Dermis microvascular lymphatic vessel endothelial cell (primary cell): ENCODE measurements around the gene KLF5. TPM values are rescaled to one million over a fixed set of nuclear protein-coding genes. Genes with fewer than 3 reads are reported as not detected.
A peak's percentile ranks its signal among the peaks of the same experiment; 100 is the strongest.
"Not testable (repeated sequence)": the region's sequence is repeated elsewhere in the genome, so short reads cannot be mapped to it uniquely, and the experiment has no call there.

ENCODE experiments used
- DNase-seq, 2 donors: peaks; one replicate each; pipeline versions ENCODE4 v3.0.0 to v3.0.0-alpha.2; 2010; ENCODE audit warnings: low read depth in 2 of 2
- total RNA-seq: library from RNA; depleted of rRNA; stranded (reverse); fragments of >200 nt; gene quantifications from 2 replicates; pipeline ENCODE4 v1.2.1, GENCODE V29; 2014

KLF5 gene
- total RNA-seq = 0.89 and 1.0 TPM in 2 replicates

DNA sequence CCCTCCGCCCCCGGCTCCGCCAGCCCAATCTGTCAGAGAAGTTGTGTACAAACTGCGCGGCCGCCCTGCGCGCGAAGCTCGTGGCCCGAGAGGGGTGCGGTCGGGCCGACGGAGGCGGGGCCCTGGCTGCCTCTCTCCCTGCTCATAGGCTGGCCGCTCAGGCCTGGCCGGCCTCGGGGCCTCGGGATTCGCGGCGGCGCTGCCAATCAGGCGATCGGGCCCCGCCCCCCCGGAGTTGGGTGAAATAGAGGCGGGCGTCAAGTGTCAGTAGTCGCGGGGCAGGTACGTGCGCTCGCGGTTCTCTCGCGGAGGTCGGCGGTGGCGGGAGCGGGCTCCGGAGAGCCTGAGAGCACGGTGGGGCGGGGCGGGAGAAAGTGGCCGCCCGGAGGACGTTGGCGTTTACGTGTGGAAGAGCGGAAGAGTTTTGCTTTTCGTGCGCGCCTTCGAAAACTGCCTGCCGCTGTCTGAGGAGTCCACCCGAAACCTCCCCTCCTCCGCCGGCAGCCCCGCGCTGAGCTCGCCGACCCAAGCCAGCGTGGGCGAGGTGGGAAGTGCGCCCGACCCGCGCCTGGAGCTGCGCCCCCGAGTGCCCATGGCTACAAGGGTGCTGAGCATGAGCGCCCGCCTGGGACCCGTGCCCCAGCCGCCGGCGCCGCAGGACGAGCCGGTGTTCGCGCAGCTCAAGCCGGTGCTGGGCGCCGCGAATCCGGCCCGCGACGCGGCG lies at the start of gene KLF5:
Gene KLF5 (plus strand): TSS at position 270 of the 724 bp plus-strand sequence. CDS start 323 bp downstream, at position 593.
- DNase-seq = peak; percentile 83 to 95

DNA sequence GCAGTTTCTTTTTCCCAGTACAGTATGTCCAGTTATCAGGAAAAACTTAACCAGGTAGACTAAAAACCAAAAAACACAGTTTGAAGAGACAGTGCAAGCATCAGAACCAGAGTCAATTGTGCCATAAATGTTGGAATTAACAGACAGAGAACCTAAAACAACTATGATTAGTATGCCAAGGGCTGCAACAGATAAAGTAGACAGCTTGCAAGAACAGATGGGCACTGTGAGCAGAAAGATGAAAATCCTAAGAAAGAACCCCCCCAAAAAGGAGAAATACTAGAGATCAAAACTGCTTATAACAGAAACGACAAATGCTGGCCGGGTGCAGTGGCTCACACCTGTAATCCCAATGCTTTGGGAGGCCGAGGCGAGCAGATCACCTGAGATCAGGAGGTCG lies 47.1 kb upstream of the KLF5 start:
- DNase-seq = no peak

DNA sequence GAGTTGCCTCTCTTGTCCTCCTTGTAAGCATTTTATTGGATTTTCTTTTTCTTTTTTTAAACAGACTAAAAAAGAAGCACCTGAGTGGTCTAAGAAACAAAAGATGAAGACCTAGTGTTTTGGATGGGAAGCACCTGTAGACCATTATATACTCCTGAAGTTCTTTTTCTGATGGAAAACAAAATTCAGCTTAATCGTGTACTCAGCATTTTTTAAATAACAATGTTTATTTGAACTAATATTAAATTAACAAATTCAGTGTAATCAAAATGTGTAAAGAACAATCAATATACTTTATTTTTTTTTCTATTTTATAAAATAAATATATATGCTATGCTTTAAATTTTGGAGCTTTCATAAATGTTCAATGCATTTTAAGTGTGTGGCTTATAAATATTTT lies 43.0 kb upstream of the KLF5 start:
- DNase-seq = no peak

DNA sequence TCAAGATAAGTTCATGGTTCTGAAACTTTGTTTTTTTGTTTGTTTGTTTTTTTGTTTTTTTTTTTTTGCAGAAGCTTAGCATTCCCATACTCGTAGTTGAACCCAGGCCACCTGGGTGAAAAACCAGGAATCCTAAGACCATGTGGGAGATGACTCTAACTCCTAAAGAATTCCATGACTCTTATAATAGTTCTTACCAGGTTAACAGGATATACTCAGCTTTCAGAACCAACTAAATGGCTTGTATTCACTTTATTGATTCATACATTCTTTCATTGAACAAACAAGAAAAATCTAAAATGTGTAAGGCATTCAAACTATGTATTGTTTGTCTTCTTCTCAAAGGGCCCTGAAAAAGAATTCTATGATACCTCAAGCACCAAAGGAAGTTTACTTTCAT lies 40.5 kb upstream of the KLF5 start:
- DNase-seq = no peak

DNA sequence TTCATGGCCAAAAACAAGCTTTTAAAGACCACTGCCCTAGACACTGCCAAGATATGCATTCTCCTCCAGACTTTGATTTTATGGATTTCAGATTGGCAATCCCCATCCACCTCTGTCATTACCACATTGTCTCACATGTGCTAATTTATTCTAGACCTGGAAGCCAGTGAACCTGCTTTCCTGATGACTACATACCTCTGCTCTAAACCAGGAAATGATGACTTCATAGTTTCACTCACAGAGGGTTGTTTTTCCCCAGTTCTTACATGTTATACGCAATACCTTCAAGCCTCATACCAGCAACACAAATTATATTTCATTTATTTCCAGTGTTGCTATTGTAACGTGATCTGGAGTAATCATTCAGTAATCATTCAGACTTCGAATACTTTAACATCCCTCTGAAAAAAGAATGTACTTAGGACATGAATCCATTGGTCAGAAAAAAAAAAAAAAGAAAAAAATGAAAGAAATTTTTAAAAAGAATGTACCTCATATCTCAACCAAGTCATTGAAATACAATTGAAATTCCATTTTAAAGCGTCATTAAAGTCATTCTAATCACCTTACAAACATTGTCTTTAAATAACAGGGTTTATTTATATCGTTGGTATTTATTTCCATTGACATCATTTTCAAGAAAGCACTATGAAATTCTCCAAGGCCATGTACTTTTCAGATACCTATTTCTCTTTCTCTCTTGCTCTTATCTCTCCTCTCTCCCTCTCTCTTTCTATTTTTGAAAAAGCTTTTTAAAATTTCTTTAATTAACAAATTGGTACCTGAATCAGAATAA lies 33.4 kb upstream of the KLF5 start:
- DNase-seq = peak; percentile 36 to 53

DNA sequence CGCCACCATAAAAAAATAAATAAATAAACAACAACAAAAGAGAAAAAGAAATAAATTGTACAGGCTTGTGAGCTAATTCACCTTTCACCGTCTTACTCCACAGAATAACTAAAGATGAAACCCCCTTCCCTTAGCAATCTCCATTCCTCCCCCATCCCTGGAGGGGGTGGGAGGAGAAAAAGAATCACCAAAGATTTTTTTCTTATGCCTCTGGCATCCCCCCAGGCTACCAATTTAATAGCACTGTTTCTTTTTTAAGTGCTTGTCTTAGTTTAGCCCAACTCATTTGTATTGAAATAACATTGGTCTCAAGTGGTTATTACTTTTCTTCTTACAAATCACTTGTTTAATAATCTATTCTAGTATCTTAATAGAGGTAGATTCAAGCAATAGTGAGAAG lies 23.9 kb upstream of the KLF5 start:
- DNase-seq = no peak

DNA sequence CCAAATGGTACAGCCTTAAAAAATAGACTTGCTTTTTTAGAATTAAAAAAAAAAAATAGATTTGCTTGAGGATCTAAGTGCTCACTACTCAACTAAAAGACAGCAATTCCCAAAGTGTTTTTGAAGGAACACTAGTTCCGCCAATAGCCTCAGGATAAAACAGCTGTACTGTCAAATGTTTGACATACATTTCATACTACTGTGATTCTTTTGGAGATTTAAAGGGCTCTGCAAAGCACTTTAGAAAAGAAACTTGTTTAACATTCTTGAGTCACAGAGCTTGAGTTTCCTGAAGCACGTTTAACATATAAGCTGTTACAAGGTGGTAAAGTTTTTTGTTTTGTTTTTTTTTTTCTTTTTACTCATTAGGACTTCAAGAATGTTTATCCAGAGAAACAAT lies 23.1 kb upstream of the KLF5 start:
- DNase-seq = no peak

DNA sequence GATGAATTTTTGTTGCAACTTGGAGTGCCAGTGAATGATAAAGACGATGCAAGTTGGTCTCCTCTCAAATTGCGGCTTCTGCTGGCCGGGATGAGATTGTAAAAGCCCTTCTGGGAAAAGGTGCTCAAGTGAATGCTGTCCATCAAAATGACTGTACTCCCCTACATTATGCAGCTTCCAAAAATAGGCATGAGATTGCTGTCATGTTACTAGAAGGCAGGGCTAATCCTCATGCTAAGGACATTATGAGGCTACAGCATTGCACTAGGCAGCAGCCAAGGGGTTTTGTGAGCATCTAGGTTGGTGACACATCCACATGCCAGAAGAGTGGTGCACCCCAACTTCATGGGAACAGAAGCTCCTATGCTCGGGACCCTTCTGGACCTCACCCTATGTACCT lies 22.2 kb upstream of the KLF5 start:
- DNase-seq = no peak

DNA sequence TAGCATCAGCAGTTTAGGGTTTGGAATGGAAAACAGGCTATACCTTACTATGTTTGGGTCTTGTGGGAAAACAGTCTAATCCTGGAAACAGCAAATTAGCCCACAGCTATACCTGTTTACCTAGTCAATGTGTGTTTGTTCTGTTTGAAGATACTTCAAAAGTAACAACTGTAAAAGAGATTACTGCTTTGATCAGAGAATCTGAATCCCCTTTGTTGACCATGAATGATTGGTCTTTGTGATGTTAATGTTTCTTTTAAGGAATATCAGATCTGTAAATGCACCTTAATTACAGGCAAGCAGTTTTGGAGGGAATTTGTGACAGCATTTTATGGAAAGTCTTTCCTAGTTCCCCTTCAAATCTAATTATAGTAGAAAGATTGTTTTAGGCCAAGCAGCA lies 20.7 kb upstream of the KLF5 start:
- DNase-seq = no peak

DNA sequence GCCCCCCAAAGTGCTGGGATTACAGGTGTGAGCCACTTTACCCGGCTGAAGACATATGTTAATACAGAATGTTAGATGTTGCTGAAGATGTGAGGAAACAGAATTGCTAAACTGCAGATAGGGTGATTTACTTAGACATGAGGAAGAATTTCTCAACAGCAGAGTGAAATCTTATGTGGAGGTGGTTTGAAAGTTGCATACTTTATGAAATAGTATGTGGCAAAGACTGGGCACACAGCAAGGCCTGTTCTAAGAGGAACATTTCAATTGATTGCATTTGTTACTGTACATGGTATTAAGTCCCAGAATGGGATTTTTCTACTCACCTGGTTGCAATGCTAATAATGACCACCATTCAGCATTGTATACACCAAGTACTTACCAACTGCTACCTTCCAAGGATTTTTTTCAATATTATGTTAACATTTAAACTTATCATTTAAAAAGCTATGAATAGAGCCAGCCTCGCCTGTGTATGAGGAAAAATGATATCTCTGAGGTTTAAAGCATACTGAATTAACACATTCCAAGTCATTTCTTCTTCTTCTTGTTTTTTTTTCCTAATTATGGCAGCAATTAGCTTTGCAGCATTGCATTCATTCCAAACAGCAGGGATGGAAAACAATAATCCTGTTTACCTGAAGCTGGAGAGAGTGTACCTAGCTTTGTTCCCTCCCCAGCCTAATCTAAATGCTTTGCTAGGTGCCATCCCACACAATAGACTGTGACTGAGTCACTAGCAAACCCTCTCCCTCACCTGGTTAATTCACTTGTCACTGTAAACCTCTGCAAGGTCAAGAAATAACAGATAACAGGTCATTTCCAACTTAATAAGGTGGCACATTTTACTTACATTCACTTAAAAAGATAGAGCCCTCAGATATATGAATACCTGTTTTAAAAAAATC lies 19.4 kb upstream of the KLF5 start:
- no peak for DNase-seq

DNA sequence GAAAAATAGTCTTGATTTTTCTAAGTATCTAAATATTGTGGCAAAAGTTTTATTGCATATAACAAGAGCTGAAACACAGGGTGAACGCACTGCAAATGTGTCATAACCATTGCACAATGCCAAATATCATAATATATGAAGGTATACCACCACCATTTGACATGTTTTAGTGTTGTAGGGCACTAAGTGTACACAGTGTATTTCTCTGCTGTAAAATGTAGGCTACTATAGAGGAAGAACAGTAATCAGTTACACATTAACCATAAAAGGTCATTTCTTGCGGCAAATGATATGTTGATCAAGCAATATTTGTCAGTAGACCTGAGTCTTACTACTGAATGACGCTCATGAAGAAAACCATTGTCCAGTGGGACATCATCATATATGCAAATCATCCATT lies 18.3 kb upstream of the KLF5 start:
- no peak for DNase-seq

DNA sequence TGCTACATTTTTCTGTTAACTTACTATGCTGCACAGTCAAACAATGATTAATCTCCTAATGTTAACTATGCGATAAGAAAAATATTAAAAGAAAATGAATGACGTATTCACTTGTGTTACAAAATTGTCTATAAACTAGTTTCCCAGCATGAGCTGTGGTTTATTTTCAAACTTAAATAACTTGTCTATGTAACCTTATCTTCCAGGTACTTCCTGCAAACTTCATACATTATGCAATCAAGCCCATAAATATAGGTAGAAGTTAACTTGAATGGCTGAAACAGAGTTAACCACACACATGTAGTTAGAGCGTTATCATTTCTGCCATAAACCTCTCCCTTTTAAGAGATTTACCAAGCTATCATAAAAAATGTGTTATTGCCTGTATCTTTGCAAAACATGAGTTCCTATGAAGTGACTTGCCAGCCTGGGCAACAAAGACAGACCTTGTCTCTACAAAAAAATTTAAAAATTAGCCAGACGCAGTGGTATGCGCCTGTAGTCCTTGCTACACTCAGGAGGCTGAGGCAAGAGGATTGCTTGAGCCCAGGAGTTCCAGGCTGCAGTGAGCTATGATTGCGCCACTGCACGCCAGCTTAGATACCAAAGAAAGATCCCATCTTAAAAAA lies 17.7 kb upstream of the KLF5 start:
- DNase-seq = no peak

DNA sequence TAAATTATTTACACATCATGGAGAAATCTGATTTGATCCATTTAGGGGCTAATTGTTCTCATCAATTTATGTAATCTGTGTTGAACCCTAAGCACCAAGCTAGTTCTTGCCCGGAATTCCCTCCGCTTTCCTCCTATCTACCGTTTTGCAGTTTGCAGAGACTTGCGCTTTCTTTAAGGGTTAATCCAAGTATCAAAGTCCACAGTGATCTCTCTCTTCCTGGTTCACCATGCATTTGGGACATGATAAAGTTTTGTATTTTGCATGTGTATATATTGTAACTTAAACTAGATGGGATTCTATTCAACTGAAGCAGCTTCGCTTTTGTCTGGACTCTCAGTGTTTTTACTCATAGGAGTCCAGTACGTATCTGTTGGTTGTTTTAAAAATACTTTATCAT lies 13.8 kb upstream of the KLF5 start:
- no peak for DNase-seq

DNA sequence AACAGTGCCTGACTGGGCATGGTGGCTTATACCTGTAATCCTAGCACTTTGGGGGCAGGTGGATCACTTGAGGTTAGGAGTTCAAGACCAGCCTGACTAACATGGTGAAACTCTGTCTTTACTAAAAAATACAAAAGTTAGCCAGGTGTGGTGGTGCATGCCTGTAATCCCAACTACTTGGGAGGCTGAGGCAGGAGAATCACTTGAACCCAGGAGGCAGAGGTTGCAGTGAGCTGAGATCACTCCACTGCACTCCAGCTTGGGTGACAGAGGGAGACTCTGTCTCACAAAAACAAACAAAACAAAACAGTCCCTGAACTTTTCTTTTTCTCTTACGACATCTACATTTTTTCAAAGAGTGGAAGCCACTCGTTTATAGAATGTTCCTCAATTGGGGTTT lies 10.2 kb upstream of the KLF5 start:
- DNase-seq = not testable (repeated sequence)

DNA sequence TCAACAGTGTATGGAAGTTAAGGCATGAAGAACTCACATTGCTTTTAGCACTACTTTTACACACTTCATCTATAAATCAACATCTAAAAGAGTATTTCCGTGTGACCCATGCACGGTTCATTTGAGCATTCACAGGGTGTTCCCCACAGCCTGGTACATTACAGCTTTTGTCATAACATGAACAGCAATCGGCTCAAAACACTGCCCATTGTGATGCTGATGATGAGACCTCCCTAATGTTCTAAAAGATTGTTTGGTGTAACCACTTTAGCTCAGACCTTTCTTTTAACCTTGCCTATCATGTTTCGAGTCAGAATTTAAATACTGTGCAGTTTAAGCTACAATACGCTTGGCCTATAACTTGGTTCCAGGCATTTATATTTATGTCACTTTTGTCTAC lies 4.1 kb upstream of the KLF5 start:
- DNase-seq = no peak

DNA sequence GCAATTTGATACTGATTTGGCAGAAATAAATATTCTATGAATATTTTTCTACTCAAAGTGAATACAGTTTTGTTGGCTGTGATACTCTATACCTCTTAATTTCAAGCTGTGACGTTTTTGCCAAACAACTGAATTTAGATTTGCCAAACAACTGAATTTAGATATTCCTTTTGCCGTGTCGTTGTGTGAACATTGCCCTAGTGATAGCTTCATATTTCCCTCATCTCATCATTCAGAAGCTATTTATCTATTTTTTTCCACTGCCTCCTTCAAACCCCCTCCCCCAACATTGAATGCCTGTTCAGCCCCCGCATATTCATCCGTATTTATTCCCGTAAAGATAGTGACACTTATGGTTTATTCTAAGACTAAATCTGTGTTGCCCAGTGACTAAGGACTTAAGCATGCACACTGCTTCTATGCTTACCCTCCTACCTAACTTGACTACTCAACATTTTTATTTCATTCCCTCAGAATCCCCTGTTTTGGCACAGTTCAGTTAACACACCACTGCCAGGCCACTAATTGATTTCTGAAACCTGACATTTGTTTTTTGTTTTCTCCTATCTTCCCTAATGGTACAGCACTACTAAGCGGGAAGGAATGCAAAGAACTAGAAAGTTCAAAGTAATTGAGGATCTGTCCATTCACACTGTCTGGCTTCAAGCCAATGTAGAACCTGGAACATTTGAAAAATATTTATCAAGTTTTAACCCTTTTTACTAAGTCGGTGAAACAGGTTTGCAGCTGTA lies 2.8 kb upstream of the KLF5 start:
- peak in 1 of 2 donors; percentile 57 for DNase-seq

DNA sequence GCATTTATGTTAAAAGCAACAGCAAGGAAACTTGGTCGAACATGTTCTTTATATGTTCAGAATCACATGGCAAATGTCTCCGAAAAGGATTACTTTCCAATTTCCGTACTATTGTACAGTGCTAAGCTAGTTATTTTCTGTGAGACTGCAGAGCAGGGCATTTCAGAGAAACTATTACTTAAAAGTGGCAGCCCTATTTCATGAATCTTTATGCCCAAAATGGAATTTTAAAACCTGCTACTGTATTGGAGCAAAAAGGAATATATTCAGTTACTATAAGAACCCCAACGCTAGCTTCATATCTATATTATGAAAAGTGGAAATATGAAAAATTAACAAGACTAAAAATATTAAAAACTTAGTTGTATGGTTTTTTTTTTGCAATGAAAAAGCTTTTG lies 2.2 kb upstream of the KLF5 start:
- no peak for DNase-seq

DNA sequence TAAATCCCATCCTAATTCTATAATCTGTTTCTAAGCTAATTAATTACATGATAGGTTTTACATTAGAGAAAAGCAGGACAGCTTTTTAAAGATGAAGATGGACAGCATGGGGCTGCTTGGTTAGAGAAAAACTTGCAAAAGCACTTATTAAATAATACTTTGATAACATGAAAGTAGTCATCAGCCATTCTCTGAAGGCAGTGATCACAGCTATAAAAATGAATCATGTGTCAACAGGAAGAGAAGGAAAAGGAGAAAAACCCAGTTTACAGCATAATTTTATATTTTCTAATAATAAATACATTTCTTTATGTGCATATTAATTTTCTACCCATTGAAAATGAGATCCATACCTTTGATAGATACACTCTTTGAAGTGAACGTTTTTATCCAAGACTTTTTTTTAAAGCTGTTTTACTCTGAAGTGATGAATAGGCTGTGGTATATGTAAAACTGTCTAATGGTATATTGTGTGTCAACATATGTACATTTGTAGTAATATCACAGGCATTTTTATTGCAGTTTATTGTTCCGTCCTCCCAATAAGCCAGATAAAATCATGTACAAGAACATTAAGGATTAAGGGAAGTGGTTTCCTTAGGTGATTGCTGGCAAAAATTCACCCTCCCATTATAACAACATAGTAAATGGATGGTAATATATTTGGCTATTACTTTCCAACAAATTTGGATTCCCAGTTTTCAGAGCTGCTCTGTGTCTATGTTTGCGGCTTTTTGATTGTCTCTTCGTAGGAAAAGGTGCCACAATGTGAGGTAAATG lies 1.3 kb upstream of the KLF5 start:
- no peak for DNase-seq

DNA sequence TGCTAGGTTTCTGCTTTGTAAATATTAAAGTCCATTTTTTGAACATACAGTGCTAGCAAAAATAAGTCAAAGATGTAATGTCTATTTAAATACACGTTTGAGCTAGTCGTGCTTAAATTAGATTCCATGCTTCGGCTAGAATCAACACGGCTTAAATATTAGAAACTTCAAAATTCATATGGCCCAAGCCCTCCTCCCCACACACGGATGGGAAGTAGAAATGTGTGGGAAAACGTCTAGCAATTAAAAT lies 816 bp upstream of the KLF5 start:
- no peak for DNase-seq

DNA sequence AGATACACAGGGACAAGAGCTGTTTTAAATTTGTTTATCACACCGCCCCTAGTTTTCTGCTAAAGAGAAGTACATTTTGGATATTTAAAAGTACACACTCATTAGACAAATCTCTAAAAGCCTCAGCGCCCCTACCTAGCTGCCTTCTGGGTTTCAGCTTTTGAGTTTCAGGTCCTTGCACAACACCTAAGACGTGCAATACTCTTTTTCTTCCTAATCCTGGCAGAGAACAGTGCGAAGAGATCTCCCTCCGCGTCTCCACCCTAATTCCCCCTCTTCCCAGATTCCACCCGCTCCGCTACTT lies 421 bp upstream of the KLF5 start:
- no peak for DNase-seq
